K562 (cell line): ENCODE results near the gene EXOC4. TPM values are rescaled to one million over a fixed set of nuclear protein-coding genes. Genes with fewer than 3 reads are reported as not detected.

Experiments used
- ATAC-seq: fragments of 200-7000 bp; cut with Tn5 transposase; 3 replicates; pipeline ENCODE4 v1.9.1; 2020; ENCODE audit warnings: moderate library complexity
- BruUV-seq: library from RNA; stranded (reverse); fragments of 400-500 nt; replicated peaks from 2 replicates; lab custom pipeline; 2021; lab: Mats Ljungman, UMichigan
- CTCF ChIA-PET: fragments of 300-600 bp; formaldehyde crosslinking; extraction: SDS; loops from one replicate; lab custom pipeline; 2021; ENCODE audit warnings: low intra/inter-chr PET ratio; lab: Yijun Ruan, JAX
- POLR2A ChIA-PET: fragments of 300-600, 350-650 bp; sonication (Branson Sonifier 250); formaldehyde crosslinking; extraction: SDS; loops from one replicate; lab custom pipeline; 2021; ENCODE audit warnings: antibody characterized with exemption, inconsistent platforms; lab: Yijun Ruan, JAX
- DNase-seq, 4 experiments: peaks; one replicate each; pipeline versions ENCODE4 v3.0.0 to v3.0.0-alpha.2; 2011 to 2018; ENCODE audit warnings: low spot score in 3 of 4, mixed read lengths in 3 of 4; ENCODE audit errors: extremely low read depth in 1 of 4
- FAIRE-seq: peaks from 2 replicates; lab custom pipeline; 2011; peaks lifted over from hg19 to GRCh38; lab: Jason Lieb, UNC
- H2AFZ ChIP-seq: 2 replicates; pipeline ENCODE4 v1.6.0; 2011; ENCODE audit warnings: low read depth, low read length, control low read depth, inconsistent platforms
- H3K27ac ChIP-seq: fragments of 200-600 bp; 3 replicates; pipeline ENCODE4 v1.8.0; 2011; ENCODE audit warnings: low read depth, mild to moderate bottlenecking, control low read depth, inconsistent platforms, low read length, moderate library complexity, mixed read lengths; ENCODE audit errors: extremely low read depth
- H3K27me3 ChIP-seq, 2 experiments: fragments of 300-600 bp in 1 of 2; 2 replicates in 1 of 2; 3 replicates in 1 of 2; pipeline versions ENCODE4 v1.6.0 to v1.8.0; 2011; ENCODE audit warnings: inconsistent platforms in 2 of 2, low read length in 2 of 2, mild to moderate bottlenecking in 1 of 2, mixed read lengths in 1 of 2, moderate library complexity in 1 of 2; ENCODE audit not compliant: control insufficient read depth in 2 of 2, insufficient read depth in 2 of 2
- H3K36me3 ChIP-seq: fragments of 300-600 bp; 3 replicates; pipeline ENCODE4 v1.8.0; 2011; ENCODE audit warnings: mild to moderate bottlenecking, low read length, inconsistent platforms; ENCODE audit not compliant: control insufficient read depth, insufficient read depth
- H3K4me1 ChIP-seq, 2 experiments: fragments of 200-600 bp in 1 of 2; replicated peaks in 1 of 2; 2 replicates in 1 of 2; 3 replicates in 1 of 2; pipeline versions ENCODE4 v1.5.1 to v1.8.0; 2011; ENCODE audit warnings: inconsistent platforms in 2 of 2, low read length in 2 of 2, mild to moderate bottlenecking in 1 of 2, mixed read lengths in 1 of 2, moderate library complexity in 1 of 2; ENCODE audit not compliant: control insufficient read depth in 2 of 2, insufficient read depth in 2 of 2
- H3K4me2 ChIP-seq: 2 replicates; pipeline ENCODE4 v1.6.1; 2011; ENCODE audit warnings: low read length, control low read depth, inconsistent platforms, mixed read lengths; ENCODE audit not compliant: insufficient read depth
- H3K4me3 ChIP-seq: fragments of 200-600 bp; sonication (generic), shearing (Covaris generic); 2 replicates; pipeline ENCODE4 v1.5.1; 2016; ENCODE audit warnings: control low read depth, inconsistent platforms
- H3K79me2 ChIP-seq: fragments of 200-600 bp; 3 replicates; pipeline ENCODE4 v1.8.0; 2011; ENCODE audit warnings: low read length, inconsistent platforms; ENCODE audit not compliant: control insufficient read depth, insufficient read depth
- H3K9ac ChIP-seq, 2 experiments: 2 replicates each; pipeline versions ENCODE4 v1.6.0 to v1.6.1; 2011; ENCODE audit warnings: low read depth in 2 of 2, low read length in 2 of 2, control low read depth in 1 of 2, inconsistent platforms in 1 of 2, mild to moderate bottlenecking in 1 of 2, mixed read lengths in 1 of 2; ENCODE audit not compliant: insufficient read depth in 1 of 2
- H3K9me1 ChIP-seq: one replicate; pipeline ENCODE4 v1.6.0; 2011; ENCODE audit warnings: inconsistent platforms, mild to moderate bottlenecking, low read length, moderate library complexity; ENCODE audit not compliant: control insufficient read depth, insufficient read depth
- H3K9me3 ChIP-seq: replicated peaks from 2 replicates; pipeline ENCODE4 v1.5.1; 2011; ENCODE audit warnings: low read depth, low read length, inconsistent platforms; ENCODE audit not compliant: control insufficient read depth, insufficient read depth
- H4K20me1 ChIP-seq: replicated peaks from 2 replicates; pipeline ENCODE4 v1.6.1; 2011; ENCODE audit warnings: low read length, inconsistent platforms, mixed read lengths; ENCODE audit not compliant: control insufficient read depth, insufficient read depth
- ARID3A ChIP-seq: IDR thresholded peaks from 2 replicates; pipeline ENCODE4 v1.6.1; 2012; ENCODE audit warnings: low read depth, low read length, improper control_type of control experiment, borderline replicate concordance
- C11orf30 ChIP-seq: fragments of 450-650 bp; IDR thresholded peaks from 2 replicates; pipeline ENCODE4 v1.6.1; 2016; ENCODE audit warnings: low read depth, mild to moderate bottlenecking
- CSDE1 ChIP-seq, 2 experiments: fragments of 450-650 bp; IDR thresholded peaks; 2 replicates each; pipeline ENCODE4 v1.6.1; 2016; ENCODE audit warnings: mild to moderate bottlenecking in 1 of 2
- FUS ChIP-seq: fragments of 200-400 bp; formaldehyde crosslinking; optimal IDR thresholded peaks from 2 replicates; pipeline ENCODE3; 2017; ENCODE audit warnings: low read depth, low read length
- MAFF ChIP-seq: IDR thresholded peaks from 2 replicates; pipeline ENCODE4 v1.6.1; 2012; ENCODE audit warnings: low read length, improper control_type of control experiment
- MAFG ChIP-seq: fragments of 450-650 bp; conservative IDR thresholded peaks from 2 replicates; pipeline ENCODE4 v1.6.1; 2016; ENCODE audit warnings: missing genetic modification characterization, missing compliant biosample characterization
- MAFK ChIP-seq: IDR thresholded peaks from 2 replicates; pipeline ENCODE4 v1.6.1; 2011; ENCODE audit warnings: low read length, improper control_type of control experiment
- NR1H2 ChIP-seq: sonication (generic); formaldehyde crosslinking; IDR thresholded peaks from 2 replicates; pipeline ENCODE4 v1.4.0; 2020; ENCODE audit warnings: mild to moderate bottlenecking, missing genetic modification reagents
- RAD51 ChIP-seq: fragments of 450-650 bp; IDR thresholded peaks from 2 replicates; pipeline ENCODE4 v1.7.1; 2016; ENCODE audit warnings: low read depth, mild to moderate bottlenecking, borderline replicate concordance
- RNF2 ChIP-seq: sonication (generic); IDR thresholded peaks from 2 replicates; pipeline ENCODE4 v1.6.1; 2016
- SMARCB1 ChIP-seq: IDR thresholded peaks from 2 replicates; pipeline ENCODE4 v1.6.1; 2011; ENCODE audit warnings: improper control_type of control experiment, low read depth; ENCODE audit not compliant: insufficient read length
- SNAPC5 ChIP-seq: fragments of 250-450 bp; sonication (Bioruptor Pico); IDR thresholded peaks from 2 replicates; pipeline ENCODE4 v1.8.0; 2021; ENCODE audit warnings: moderate library complexity, mild to moderate bottlenecking, inconsistent platforms
- SRSF9 ChIP-seq: fragments of 200-400 bp; formaldehyde crosslinking; IDR thresholded peaks from 2 replicates; pipeline ENCODE4 v1.6.1; 2017; ENCODE audit warnings: low read depth, low read length, borderline replicate concordance
- U2AF2 ChIP-seq: fragments of 200-400 bp; formaldehyde crosslinking; optimal IDR thresholded peaks from 2 replicates; pipeline ENCODE3; 2017; ENCODE audit warnings: low read depth, mild to moderate bottlenecking, low read length
- ZFP91 ChIP-seq: sonication (generic); formaldehyde crosslinking; IDR thresholded peaks from 2 replicates; pipeline ENCODE4 v1.8.0; 2022; ENCODE audit warnings: mild to moderate bottlenecking, missing genetic modification reagents
- ZFX ChIP-seq: sonication (generic); formaldehyde crosslinking; IDR thresholded peaks from 2 replicates; pipeline ENCODE4 v1.8.0; 2022; ENCODE audit warnings: mild to moderate bottlenecking, missing genetic modification reagents, moderate library complexity
- ZNF316 ChIP-seq: fragments of 450-650 bp; IDR thresholded peaks from 2 replicates; pipeline ENCODE4 v1.6.1; 2016
- ZNF449 ChIP-seq: fragments of 250-450 bp; sonication (Bioruptor Pico); IDR thresholded peaks from 2 replicates; pipeline ENCODE4 v1.8.0; 2022; ENCODE audit warnings: moderate library complexity, mild to moderate bottlenecking, inconsistent platforms
- ZNF764 ChIP-seq: fragments of 250-450 bp; sonication (Bioruptor Pico); IDR thresholded peaks from 2 replicates; pipeline ENCODE4 v1.4.0; 2020; ENCODE audit warnings: low read depth, mild to moderate bottlenecking, moderate library complexity
- WGBS: fragments of 100-300 bp; shearing (Covaris generic); methylation state at CpG from one replicate; pipeline ENCODE4 v1.1.6; 2016; ENCODE audit warnings: low coverage, mixed read lengths; ENCODE audit not compliant: insufficient coverage; ENCODE audit errors: missing lambda C conversion rate; 5-methylcytosine and 5-hydroxymethylcytosine counted together
- in situ Hi-C: fragments of 300-500 bp; cut with MboI; formaldehyde crosslinking; loops from 4 replicates; pipeline ENCODE4 v1.15.0; 2018; ENCODE audit warnings: inconsistent platforms, mixed read lengths
- intact Hi-C: fragments of 100-400 bp; cut with micrococcal nuclease; formaldehyde crosslinking; loops from 2 replicates; pipeline ENCODE4 v1.14.2; 2022
- polyA plus RNA-seq, 8 experiments: library from polyadenylated mRNA; depleted of rRNA in 4 of 8; stranded (reverse) in 5 of 8; unstranded in 3 of 8; fragments of >200 nt; fragmentation: Nextera tagmentation in 2 of 8; fragmentation: Illumina TruSeq in 1 of 8; extraction: Ambion mirVana in 2 of 8; extraction: Trizol in 1 of 8; gene quantifications; 2 replicates each; pipeline versions ENCODE4 v1.2.1 to v1.2.3, GENCODE V29; 2011 to 2014; ENCODE audit warnings: inconsistent platforms in 1 of 8, missing spikeins in 1 of 8
- total RNA-seq, 7 experiments: library from RNA; depleted of rRNA in 6 of 7; stranded (reverse); fragments of >200 nt in 6 of 7; fragmentation: Illumina TruSeq in 2 of 7; extraction: Trizol in 2 of 7; gene quantifications; 2 replicates each; pipeline versions ENCODE4 v1.2.1 to v1.2.3, GENCODE V29; 2011 to 2021; ENCODE audit warnings: low replicate concordance in 1 of 7

The EXOC4 gene
- total and polyA plus RNA-seq, 9 of the 15 experiments (the other 6 are each of a cell fraction or from before 2014, with no cell fraction given) = 18.5 to 73.1 (median 46.6) TPM

- CTCF ChIA-PET = no interaction called here
- Histone ChIP-seq H3K9ac (no peak overlapping the region), H3K9me3 (no peaks in the 10 kb centered on the region), H3K4me2 (no peak overlapping the region), H3K27ac (no peak overlapping the region), H3K27me3 (no peaks in the 10 kb centered on the region), H3K4me1 (no peaks in the 10 kb centered on the region), H2AFZ (no peak overlapping the region), H3K4me3 (no peak overlapping the region), H4K20me1 (no peaks in the 10 kb centered on the region), H3K9me1 (no peaks in the 10 kb centered on the region), H3K36me3 (no peaks in the 10 kb centered on the region), H3K79me2 (no peaks in the 10 kb centered on the region)
- in situ Hi-C loops (no loop called here), intact Hi-C loops (no loop called here)
- 47% methylated on average over 2 of the region's 2 CpGs for WGBS
- no TSS peak for BruUV-seq
- POLR2A ChIA-PET = interaction anchor here (0.8 to 1.2 kb wide), 2 partner anchors 17 to 19 kb away, joined by 3 read pairs; no protein-coding TSS in a partner anchor
- TF ChIP-seq ARID3A = no peak
- peak; percentile 87 for TF ChIP-seq ZNF316
- TF ChIP-seq RAD51 = no peak
- TF ChIP-seq ZNF764 = no peak
- TF ChIP-seq FUS = no peak
- TF ChIP-seq U2AF2 = no peak
- TF ChIP-seq CSDE1 (IDR thresholded peaks at IDR 0.05) = no peak
- no peak for TF ChIP-seq NR1H2 (CRISPR knock-in tag)
- TF ChIP-seq SNAPC5 = no peak
- TF ChIP-seq C11orf30 = peak; percentile 78
- TF ChIP-seq ZNF449 = no peak
- no peak for TF ChIP-seq ZFP91 (CRISPR knock-in tag)
- peak; percentile 73 for TF ChIP-seq MAFK
- no peak for TF ChIP-seq RNF2
- TF ChIP-seq MAFG (tag) = peak; percentile 74
- no peak for TF ChIP-seq ZFX (CRISPR knock-in tag)
- TF ChIP-seq MAFF = peak; percentile 72; the same call in 1 of the 2 replicates
- no peak for TF ChIP-seq SRSF9
- no peak for TF ChIP-seq SMARCB1
- ATAC-seq (no peak), FAIRE-seq (no peak), DNase-seq (no peak)
Observed at GRCh38 chr7:133780912-133781311, 528.0 kb downstream of the EXOC4 start.
